CD4-positive, alpha-beta T cell treated with Interleukin-21 for 1 hour (primary cell): ENCODE results near the gene TAC4.
A peak's percentile ranks its signal among the peaks of the same experiment; 100 is the strongest.

Experiments used
- DNase-seq: peaks from one replicate; pipeline ENCODE4 v3.0.0-alpha.2; 2020

The TAC4 gene

GRCh38 chr17:49798182-49798581 lies 49.7 kb downstream of the TAC4 start:
- DNase-seq = no peak

GRCh38 chr17:49795372-49795771 lies 52.5 kb downstream of the TAC4 start:
- no peak for DNase-seq

- no peak for DNase-seq
Observed at GRCh38 chr17:49793309-49793708, 54.6 kb downstream of the TAC4 start.

- no peak for DNase-seq
Observed at GRCh38 chr17:49789243-49789578, 58.7 kb downstream of the TAC4 start.

- peak; percentile 100 for DNase-seq
Observed at GRCh38 chr17:49788478-49789242, 59.2 kb downstream of the TAC4 start, which contains the start of gene KAT7. Gene KAT7, plus strand, starts transcription at chr17:49788681. Its CDS starts 154 bp downstream, at chr17:49788835.
